Stimulated activated effector memory CD8-positive, alpha-beta T cell treated with anti-CD3 and anti-CD28 coated beads, Interleukin-12 subunit alpha, Interleukin-12 subunit beta, amount 100 ng/mL, for 72 hours (primary cell): ENCODE data around the gene RBM33.

Source experiments
- ATAC-seq: fragments of 150-1000 bp; cut with Tn5 transposase; 2 replicates; pipeline ENCODE4 v1.10.0; 2021
- DNase-seq, 2 donors: peaks; one replicate each; pipeline ENCODE4 v3.0.0; 2021 to 2022; ENCODE audit warnings: low spot score in 2 of 2
- H3K27ac Mint-ChIP-seq: one replicate; pipeline ENCODE4 v1.8.0; 2022; ENCODE audit warnings: mild to moderate bottlenecking, mixed read lengths
- H3K36me3 Mint-ChIP-seq: one replicate; pipeline ENCODE4 v1.8.0; 2022; ENCODE audit warnings: mild to moderate bottlenecking, mixed read lengths
- H3K4me1 Mint-ChIP-seq: one replicate; pipeline ENCODE4 v1.8.0; 2022; ENCODE audit warnings: mixed read lengths
- H3K4me3 Mint-ChIP-seq: one replicate; pipeline ENCODE4 v1.8.0; 2022; ENCODE audit warnings: mild to moderate bottlenecking, mixed read lengths
- H3K9me3 Mint-ChIP-seq: one replicate; pipeline ENCODE4 v1.8.0; 2022; ENCODE audit warnings: mixed read lengths

Gene RBM33

GRCh38 chr7:155618708-155619633, 25.5 kb upstream of the RBM33 start:
- no peak for DNase-seq
- Mint-ChIP-seq H3K4me1 (no peaks in the 10 kb centered on the region), H3K27ac (no peak overlapping the region), H3K9me3 (no peaks in the 10 kb centered on the region), H3K36me3 (no peaks in the 10 kb centered on the region), H3K4me3 (no peak overlapping the region)
- no peak for ATAC-seq

DNA sequence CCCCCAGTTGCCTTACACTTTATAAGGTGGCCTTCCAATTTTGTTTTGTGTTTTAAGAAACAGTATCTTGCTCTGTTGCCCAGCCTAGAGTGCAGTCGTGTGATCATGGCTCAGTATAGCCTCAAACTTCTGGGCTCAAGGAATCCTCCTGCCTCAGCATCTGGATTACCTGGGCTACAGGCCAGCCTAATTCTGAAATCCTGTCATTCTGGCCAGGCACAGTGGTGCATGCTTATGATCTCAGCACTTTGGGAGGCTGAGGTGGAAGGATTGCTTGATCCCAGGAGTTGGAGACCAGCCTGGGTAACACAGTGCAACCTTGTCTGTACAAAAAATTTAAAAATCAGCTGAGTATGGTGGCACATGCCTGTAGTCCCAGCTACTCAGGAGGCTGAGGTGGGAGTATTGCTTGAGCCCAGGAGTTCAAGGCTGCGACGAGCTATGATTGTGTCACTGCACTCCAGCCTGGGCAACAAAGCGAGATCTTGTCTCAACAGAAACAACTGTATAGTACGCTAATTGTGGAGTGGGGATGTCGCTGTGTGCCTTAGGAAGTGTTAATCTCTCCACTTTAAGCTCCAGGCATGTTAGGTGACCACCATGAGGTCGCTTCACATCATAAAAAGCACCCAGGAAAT, 24.7 kb upstream of the RBM33 start:
- no peak for ATAC-seq
- no peaks in the 10 kb centered on the region for H3K4me1 Mint-ChIP-seq
- DNase-seq = no peak

DNA sequence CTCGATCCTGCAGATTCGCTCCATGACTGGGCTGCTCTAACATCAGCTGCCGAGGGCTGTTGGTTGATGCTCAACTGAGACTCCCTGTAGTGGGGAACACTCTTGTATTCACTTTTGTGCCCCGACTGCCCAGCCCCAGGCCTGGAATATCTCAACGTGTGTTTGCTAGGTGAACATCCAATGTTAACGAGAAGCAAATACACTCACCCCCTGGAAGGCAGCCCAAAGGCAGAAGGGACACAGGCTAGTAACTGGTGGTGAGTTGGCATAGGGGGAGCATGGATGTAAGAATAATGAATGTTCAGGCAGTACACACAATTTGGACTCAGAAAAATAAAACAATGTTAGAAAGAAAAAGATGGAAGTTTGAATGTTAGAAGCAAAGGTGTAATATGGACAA, 24.0 kb upstream of the RBM33 start:
- H3K27ac Mint-ChIP-seq = no peak overlapping the region
- no peaks in the 10 kb centered on the region for H3K36me3 Mint-ChIP-seq
- H3K9me3 Mint-ChIP-seq = no peaks in the 10 kb centered on the region
- DNase-seq = no peak
- ATAC-seq = no peak
- H3K4me3 Mint-ChIP-seq = no peak overlapping the region
- no peaks in the 10 kb centered on the region for H3K4me1 Mint-ChIP-seq

More for the DNA sequence above, 24.7 kb upstream of the RBM33 start:
- H3K9me3 Mint-ChIP-seq = no peaks in the 10 kb centered on the region
- no peak overlapping the region for H3K27ac Mint-ChIP-seq
- H3K4me3 Mint-ChIP-seq = no peak overlapping the region
- H3K36me3 Mint-ChIP-seq = no peaks in the 10 kb centered on the region

DNA sequence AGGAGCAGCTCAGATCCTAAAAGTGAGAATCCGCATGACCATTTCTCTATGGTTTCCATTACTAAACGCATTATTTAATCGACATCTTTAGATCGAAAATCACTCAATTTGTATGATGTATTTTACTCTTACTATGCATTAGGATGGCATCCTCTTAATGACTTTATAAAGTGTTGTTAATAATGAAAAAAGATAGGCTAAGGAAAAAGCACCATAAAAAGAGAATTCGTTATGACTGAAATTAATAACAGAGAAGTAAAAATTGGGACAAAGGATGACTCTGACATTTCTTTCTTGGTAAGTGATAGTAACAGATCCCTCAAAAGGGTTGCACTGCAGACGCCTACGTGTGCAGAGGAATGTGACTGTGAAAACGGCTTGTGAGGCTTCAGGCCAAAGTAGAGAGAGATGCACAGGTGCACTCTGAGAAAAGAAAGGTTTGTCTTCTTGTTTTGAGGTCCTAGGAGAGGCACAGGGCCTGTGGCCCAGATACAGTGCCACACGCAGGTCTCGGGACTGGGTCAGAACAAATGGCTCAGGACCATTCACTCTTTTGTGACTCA, 23.0 kb upstream of the RBM33 start:
- ATAC-seq = no peak
- no peak for DNase-seq
- H3K36me3 Mint-ChIP-seq = no peaks in the 10 kb centered on the region
- no peak overlapping the region for H3K4me3 Mint-ChIP-seq
- no peak overlapping the region for H3K27ac Mint-ChIP-seq
- H3K4me1 Mint-ChIP-seq = no peaks in the 10 kb centered on the region
- no peaks in the 10 kb centered on the region for H3K9me3 Mint-ChIP-seq

GRCh38 chr7:155624412-155624811, 20.0 kb upstream of the RBM33 start:
- H3K27ac Mint-ChIP-seq = no peak overlapping the region
- no peak overlapping the region for H3K4me3 Mint-ChIP-seq
- no peak for ATAC-seq
- DNase-seq = no peak
- no peaks in the 10 kb centered on the region for H3K4me1 Mint-ChIP-seq
- no peaks in the 10 kb centered on the region for H3K36me3 Mint-ChIP-seq
- H3K9me3 Mint-ChIP-seq = peaks cover 5% of the 10 kb centered on the region

GRCh38 chr7:155625557-155625956, 18.9 kb upstream of the RBM33 start:
- Mint-ChIP-seq H3K36me3 (no peaks in the 10 kb centered on the region), H3K4me1 (no peaks in the 10 kb centered on the region), H3K27ac (no peak overlapping the region), H3K9me3 (peaks cover 11% of the 10 kb centered on the region), H3K4me3 (no peak overlapping the region)
- DNase-seq (no peak), ATAC-seq (no peak)

DNA sequence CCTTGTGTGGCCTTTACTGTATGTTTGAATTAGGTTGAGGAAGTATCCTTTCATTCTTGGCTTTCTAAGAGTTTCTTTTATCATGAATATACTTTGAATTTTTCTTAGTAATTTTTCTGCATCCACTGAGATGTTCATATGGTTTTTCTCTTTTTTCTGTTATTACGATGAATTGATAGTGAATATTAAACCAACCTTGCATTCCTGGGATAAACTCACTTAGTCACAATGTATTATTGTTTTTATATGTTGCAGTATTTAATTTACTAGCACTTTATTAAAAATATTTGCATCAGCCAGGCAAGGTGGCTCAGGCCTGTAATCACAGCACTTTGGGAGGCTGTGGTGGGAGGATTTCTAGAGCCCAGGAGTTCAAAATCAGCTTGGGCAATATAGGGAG, 15.3 kb upstream of the RBM33 start:
- ATAC-seq (no peak), DNase-seq (no peak)
- H3K27ac Mint-ChIP-seq = no peak overlapping the region
- no peak overlapping the region for H3K4me3 Mint-ChIP-seq
- H3K9me3 Mint-ChIP-seq = peaks cover 21% of the 10 kb centered on the region
- H3K36me3 Mint-ChIP-seq = no peaks in the 10 kb centered on the region
- no peaks in the 10 kb centered on the region for H3K4me1 Mint-ChIP-seq

GRCh38 chr7:155631155-155631554, 13.3 kb upstream of the RBM33 start:
- Mint-ChIP-seq H3K4me1 (no peaks in the 10 kb centered on the region), H3K27ac (no peak overlapping the region), H3K4me3 (no peak overlapping the region), H3K36me3 (no peaks in the 10 kb centered on the region), H3K9me3 (peaks cover 27% of the 10 kb centered on the region)
- DNase-seq (no peak), ATAC-seq (no peak)

DNA sequence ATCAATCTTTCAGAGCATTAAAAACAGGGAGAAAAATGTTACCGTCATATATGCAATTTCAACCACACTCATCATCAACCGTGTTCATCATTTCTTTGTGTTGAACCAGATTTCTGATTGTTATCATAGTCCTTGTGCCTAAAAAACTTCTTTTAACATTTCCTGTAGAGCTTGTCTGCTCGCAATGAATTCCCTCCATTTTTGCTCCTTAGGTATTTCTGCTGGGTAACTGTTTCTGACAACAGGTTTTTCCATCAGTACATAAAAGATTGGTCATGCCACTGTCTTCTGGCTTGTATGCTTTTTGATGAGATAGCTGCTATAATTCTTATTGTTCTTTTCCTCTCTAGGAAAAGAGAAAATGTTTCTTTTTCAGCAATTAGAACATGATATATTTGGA, 8.6 kb upstream of the RBM33 start:
- Mint-ChIP-seq H3K36me3 (peaks cover 5% of the 10 kb centered on the region), H3K27ac (no peak overlapping the region)

DNA sequence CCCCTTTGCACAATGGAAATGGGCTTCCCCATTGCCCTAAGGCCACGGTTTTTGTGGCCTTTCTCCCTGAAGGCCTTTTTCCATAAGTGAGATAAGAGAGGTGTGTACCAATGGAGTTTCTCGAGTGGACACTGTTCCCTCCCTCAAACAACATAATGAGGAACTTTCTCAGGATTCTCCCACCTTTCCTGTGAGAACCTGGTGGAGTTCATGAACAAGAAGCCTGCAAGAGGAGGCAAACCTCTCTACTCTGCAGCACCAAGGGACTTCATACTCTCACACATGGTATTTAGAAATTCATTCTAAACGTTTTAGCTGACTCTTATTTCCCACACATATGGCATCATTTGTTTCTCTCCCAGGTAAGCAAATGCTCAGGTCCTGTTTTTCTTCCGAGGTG, 7.3 kb upstream of the RBM33 start:
- H3K9me3 Mint-ChIP-seq = peaks cover 26% of the 10 kb centered on the region
- H3K4me1 Mint-ChIP-seq = no peaks in the 10 kb centered on the region

More for the DNA sequence above, 8.6 kb upstream of the RBM33 start:
- Mint-ChIP-seq H3K9me3 (peaks cover 31% of the 10 kb centered on the region), H3K4me3 (no peak overlapping the region), H3K4me1 (no peaks in the 10 kb centered on the region)
- DNase-seq (no peak), ATAC-seq (no peak)

GRCh38 chr7:155638366-155638765, 6.1 kb upstream of the RBM33 start:
- H3K9me3 Mint-ChIP-seq = peaks cover 24% of the 10 kb centered on the region
- H3K27ac Mint-ChIP-seq = no peak overlapping the region
- H3K36me3 Mint-ChIP-seq = peaks cover 29% of the 10 kb centered on the region
- DNase-seq (no peak), ATAC-seq (no peak)
- peaks cover 2% of the 10 kb centered on the region for H3K4me1 Mint-ChIP-seq
- H3K4me3 Mint-ChIP-seq = no peak overlapping the region

More for the DNA sequence above, 7.3 kb upstream of the RBM33 start:
- no peak overlapping the region for H3K4me3 Mint-ChIP-seq
- H3K27ac Mint-ChIP-seq = no peak overlapping the region
- peaks cover 17% of the 10 kb centered on the region for H3K36me3 Mint-ChIP-seq
- DNase-seq (no peak), ATAC-seq (no peak)

- no peak for DNase-seq
- H3K9me3 Mint-ChIP-seq = peaks cover 21% of the 10 kb centered on the region
- peaks cover 44% of the 10 kb centered on the region for H3K36me3 Mint-ChIP-seq
- ATAC-seq = no peak
- H3K27ac Mint-ChIP-seq = no peak overlapping the region
- H3K4me3 Mint-ChIP-seq = no peak overlapping the region
- peaks cover 13% of the 10 kb centered on the region for H3K4me1 Mint-ChIP-seq
These were observed 4.4 kb upstream of the RBM33 start for GRCh38 chr7:155639958-155640520.

DNA sequence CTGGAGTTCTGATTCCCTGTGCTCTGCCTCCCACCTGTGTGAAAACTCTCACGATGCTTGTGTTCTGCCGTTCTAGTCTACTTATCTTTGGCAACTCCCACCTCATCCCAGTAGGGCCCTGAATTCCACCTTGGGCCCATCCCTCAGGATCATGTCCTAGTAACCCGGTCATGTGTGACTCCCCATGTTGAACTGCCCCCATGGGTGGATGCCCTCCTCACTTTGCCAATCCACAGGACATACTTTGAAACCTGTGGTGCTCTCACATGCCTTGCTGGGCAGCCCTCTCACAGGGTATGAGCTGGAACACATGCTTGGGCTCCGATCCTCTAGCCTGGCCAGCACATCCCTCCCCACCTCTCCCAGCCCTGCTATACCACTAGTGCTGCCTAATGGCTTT, 3.8 kb upstream of the RBM33 start:
- H3K36me3 Mint-ChIP-seq = peaks cover 50% of the 10 kb centered on the region
- peaks cover 19% of the 10 kb centered on the region for H3K4me1 Mint-ChIP-seq
- DNase-seq (no peak), ATAC-seq (no peak)
- no peak overlapping the region for H3K27ac Mint-ChIP-seq
- H3K9me3 Mint-ChIP-seq = peaks cover 20% of the 10 kb centered on the region
- H3K4me3 Mint-ChIP-seq = no peak overlapping the region

- peak overlapping the region; percentile 95 for H3K4me3 Mint-ChIP-seq
- peaks cover 33% of the 10 kb centered on the region for H3K4me1 Mint-ChIP-seq
- H3K27ac Mint-ChIP-seq = peak overlapping the region; percentile 99
- H3K9me3 Mint-ChIP-seq = peaks cover 4% of the 10 kb centered on the region
- H3K36me3 Mint-ChIP-seq = peaks cover 78% of the 10 kb centered on the region
- DNase-seq (no peak), ATAC-seq (peak; percentile 38)
These were observed 670 bp upstream of the RBM33 start for GRCh38 chr7:155643804-155644177.

- Mint-ChIP-seq H3K4me3 (peak overlapping the region; percentile 95), H3K27ac (peak overlapping the region; percentile 99), H3K36me3 (peaks cover 90% of the 10 kb centered on the region), H3K4me1 (peaks cover 45% of the 10 kb centered on the region), H3K9me3 (peaks cover 6% of the 10 kb centered on the region)
- ATAC-seq (peak; percentile 63), DNase-seq (peak in 1 of 2 donors; percentile 76)
These were observed 579 bp downstream of the RBM33 start for GRCh38 chr7:155644971-155645509.
